Epidermal melanocyte (primary cell): ENCODE results near the gene CHEK2.
"Not testable (repeated sequence)": the region's sequence is repeated elsewhere in the genome, so short reads cannot be mapped to it uniquely, and the experiment has no call there.

Experiments
- DNase-seq: peaks from one replicate; pipeline ENCODE4 v3.0.0; 2011; ENCODE audit warnings: low spot score; ENCODE audit not compliant: insufficient read length

The CHEK2 gene

DNA sequence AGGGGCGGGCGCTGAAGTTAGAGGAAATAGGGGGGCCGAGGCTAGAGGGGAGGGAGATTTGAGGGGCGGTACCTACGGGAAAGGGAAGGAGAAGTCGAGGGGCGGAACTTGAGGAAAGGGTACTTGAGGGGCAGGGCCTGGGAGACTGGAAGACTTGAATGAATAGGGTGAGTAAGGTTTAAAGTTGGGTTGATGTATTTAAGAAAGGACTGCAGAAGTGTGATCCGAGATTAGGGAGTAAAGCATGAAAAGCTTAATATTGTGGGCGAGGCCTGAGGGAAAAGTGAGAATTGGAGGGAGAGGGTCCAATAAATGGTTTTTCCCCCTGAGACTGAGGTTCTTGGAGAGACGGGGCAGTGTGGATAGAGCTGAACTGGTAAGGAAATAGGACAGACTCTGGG is 942 bp upstream of the CHEK2 start:
- no peak for DNase-seq

DNA sequence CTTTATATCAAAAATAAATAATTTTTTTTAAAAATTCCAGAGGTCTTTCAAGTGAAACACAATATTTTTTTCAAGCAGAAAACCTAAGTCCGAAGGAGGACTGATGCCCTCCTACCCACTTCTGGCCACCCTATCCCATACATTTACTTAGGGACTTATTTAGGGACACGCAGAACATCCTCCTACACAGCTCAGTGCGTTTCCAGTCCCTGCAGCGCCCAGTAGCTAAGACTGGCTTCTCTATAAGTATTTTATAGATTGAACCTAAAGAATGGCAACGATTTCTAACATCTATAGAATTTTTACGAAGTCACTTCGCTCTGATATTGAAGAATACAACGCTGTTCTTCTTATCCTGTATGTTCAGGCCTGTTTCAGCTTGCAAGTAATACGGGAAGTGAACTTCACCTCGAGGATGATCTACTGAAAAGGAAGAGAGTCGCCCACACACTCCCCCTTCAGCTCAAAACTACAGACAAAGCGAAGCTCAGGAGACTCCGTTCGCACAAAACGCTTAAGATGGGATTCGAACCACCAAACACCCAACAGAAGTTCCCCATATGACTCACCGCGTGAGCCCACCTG is 328 bp downstream of the CHEK2 start:
- DNase-seq, result no peak

DNA sequence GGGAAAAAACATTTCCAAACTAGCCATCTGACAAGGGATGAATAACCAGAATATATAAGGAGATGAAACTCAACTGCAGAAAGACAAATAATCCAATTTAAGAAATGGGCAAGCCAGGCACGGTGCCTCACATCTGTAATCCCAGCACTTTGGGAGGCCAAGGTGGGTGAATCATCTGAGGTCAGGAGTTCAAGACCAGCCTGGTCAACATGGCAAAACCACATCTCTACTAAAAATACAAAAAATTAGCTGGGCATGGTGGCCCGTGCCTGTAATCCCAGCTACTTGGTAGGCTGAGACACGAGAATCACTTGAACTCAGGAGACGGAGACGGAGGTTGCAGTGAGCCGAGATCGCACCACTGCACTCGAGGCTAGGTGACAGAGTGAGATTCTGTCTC is 2.7 kb downstream of the CHEK2 start:
- not testable (repeated sequence) for DNase-seq

DNA sequence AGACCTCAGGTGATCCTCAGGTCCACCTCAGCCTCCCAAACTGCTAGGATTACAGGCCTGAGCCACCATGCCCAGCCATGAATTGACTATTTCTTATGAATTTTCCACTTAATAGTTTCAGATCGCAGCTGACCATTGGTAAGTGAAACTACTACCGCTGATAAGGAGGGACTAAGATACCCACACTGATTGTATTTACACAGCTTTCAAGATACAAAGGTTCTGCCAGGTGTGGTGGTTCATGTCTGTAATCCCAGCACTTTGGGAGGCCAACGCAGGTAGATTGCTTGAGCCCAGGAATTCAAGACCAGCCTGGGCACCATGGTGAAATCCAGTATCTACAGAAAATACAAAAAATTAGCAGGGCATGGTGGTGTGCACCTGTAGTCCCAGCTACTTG is 3.9 kb downstream of the CHEK2 start:
- no peak for DNase-seq

DNA sequence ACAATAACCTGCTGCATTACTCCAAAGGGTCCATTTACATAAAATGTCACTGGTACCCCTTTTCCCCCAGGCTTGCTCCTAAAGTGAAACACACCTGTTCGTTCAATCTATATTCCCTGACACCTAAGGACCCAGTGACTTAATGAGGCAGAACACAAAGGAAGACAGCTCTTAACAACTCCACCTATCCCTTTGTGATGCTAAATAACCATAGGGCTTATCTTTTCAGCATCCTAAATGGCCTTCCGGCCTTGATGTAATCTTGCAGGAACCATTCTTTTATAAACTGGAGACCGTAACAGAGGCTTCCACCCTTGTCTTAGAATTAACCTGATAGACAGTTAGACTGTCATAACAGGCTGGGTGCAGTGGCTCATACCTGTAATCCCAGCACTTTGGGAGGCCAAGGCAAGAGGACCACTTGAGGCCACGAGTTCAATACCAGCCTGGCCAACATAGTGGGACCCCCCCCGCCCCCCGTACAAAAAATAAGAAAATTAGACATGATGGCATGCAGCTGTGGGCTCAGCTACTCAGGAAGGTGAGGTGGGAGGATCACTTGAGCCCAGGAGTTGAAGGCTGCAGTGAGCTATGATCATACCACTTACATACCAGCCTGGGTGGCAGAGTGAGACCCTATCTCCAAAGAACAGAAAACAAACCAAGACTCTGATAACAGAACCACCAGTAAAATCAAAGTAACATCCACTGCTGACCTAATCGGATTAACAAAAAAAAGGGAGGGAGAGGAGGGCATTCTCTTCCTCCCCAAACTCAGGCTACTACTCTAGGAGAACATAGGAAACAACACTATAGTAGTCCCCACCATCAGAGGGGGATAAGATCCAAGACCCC is 5.1 kb downstream of the CHEK2 start:
- DNase-seq, result no peak

DNA sequence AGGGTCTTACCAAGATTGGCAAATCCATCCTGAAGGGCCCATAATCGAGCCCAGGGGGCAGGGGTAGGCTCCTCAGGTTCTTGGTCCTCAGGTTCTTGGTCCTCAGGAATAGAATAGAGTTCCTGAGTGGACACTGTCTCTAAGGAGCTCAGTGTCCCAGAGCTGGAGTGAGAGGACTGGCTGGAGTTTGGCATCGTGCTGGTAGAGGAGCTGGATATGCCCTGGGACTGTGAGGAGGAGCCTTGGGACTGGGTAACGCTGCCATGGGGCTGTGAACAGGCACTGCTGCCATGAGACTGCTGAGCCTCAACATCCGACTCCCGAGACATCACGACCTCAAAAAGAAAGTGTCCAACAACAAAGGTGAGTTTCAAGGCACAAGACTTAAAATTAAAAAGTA is 7.2 kb downstream of the CHEK2 start:
- no peak for DNase-seq

DNA sequence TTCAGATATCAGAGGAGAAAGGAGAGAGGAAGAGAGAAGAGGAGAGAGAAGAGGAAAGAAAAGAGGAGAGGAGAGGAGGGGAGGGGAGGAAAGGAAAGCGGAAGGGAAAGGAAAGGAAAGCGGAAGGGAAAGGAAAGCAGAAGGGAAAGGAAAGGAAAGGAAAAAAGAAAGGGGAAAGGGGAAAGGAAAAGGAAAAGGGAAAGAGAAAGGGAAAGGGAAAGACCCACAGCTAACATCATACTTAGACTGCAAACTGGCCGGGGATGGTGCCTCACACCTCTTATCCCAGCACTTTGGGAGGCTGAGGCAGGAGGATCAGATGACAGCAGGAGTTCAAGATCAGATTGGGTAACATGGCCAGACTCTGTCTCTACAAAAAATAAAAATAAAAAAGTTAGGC is 11.4 kb downstream of the CHEK2 start:
- DNase-seq, result no peak

DNA sequence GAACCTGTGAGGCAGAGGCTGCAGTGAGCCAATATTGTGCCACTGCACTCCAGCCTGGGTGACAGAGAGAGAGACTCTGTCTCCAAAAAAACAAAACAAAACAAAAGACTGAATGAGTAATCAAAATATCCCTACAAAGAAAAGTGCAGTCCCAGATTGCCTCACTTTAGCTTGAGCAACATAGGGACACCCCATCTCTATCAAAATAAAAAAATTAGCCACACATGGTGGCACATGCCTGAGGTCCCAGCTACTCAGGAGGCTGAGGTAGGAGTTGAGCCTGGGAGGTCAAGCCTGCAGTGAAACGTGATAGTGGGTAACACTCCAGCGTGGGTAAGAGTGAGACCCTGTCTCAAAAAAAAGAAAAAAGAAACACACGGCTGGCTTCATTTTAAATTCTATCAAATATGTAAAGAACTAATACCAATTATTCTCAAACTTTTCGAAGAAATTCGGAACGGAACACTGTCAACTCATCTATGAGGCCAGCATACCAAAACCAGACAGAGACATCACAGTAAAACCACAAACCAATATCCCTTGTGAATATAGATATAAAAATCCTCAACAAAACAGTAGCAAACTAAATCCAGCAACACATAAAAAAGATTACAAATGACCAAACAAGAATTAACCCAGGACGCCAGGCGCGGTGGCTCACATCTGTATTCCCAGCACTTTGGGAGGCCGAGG is 12.9 kb downstream of the CHEK2 start:
- no peak for DNase-seq

DNA sequence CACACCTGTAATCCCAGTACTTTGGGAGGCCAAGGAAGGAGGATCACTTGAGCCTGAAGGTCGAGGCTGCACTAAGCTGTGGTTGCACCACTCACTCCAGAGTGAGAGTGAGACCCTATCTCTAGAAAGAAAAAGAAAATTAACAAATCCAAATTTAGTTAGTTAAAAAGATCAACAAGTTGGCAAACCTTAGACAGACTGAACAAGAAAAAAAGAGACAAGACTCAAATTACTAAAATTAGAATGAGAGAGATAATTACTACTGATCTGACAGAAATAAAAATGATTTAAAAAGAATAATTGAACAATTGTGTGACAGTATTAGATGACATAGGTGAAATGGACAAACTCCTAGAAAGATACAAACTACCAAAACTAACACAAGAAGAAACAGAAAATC is 13.6 kb downstream of the CHEK2 start:
- DNase-seq, result no peak

DNA sequence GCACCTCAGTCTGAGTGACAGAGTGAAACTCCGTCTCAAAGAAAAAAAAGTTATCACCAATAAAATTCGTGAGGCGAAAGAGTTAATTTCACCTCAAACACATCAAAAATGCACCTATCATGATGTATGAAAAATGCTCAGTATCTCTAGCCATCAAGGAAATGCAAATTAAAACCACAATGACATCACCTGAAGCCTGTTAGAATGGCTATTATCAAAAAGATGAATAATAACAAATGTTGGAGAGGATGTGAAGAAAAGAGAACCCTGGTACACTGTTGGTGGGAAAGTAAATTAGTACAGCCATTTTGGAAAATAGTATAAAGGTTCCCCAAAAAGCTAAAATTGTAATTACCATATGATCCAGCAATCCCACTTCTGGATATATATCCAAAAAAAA is 23.6 kb downstream of the CHEK2 start:
- DNase-seq, result no peak

DNA sequence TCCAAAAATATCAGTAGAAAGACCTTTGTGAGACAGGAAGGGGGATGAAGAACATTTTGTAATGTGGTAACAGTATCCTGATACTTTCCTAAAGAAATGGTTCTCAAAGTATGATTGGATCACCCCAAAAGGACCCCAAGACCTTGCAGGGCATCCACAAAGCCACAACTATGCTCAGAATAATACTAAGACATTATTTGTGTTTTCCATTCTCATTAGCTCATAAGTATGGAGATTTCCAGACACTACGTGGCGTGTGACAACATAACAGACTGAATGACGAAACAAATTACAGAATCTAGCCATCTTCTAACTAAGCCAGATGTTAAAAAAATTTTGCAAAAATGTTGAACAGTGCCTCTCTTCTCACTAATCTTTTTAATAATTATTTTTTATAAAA is 24.9 kb downstream of the CHEK2 start:
- DNase-seq, result no peak

DNA sequence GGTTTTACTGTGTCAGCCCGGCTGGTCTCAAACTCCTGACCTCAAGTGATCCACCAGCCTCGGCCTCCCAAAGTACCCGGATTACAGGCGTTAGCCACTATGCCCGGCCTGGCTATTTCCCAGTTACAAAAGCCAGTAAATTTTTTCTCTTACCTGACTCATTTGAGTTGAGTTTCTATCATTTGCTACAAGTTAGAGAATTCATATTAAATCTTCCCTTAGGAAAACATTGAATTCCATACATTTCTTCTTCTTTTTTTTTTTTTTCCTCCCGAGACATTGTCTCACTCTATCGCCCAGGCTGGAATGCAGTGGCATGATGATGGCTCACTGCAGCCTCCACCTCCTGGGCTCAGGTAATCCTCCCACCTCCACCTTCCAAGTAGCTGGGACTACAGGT is 26.0 kb downstream of the CHEK2 start:
- no peak for DNase-seq

DNA sequence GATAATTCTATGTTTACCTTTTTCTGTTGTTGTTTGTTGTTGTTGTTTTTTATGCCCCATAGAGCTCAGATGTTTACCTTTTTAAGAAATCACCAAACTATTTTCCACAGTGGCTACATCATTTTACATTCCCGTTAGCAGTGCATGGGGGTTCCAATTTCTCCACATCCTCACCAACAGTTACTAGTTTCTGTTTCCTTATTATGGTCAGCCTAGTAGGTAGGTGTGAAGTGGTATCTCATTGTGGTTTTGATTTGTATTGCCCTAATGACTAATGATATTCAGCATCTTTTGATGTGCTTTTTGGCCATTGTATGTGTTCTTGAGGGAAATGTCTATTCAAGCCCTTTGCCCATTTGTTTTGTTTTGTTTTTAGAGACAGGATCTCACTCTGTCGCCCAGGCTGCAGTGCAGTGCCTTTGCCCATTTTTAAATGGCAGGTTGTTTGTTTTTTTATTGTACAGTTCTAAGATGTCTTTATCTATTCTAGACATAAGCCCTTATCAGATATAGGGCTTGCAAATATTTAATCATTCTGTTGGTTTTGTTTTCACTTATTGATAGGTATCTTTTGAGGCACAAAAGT is 27.5 kb downstream of the CHEK2 start:
- DNase-seq, result no peak

DNA sequence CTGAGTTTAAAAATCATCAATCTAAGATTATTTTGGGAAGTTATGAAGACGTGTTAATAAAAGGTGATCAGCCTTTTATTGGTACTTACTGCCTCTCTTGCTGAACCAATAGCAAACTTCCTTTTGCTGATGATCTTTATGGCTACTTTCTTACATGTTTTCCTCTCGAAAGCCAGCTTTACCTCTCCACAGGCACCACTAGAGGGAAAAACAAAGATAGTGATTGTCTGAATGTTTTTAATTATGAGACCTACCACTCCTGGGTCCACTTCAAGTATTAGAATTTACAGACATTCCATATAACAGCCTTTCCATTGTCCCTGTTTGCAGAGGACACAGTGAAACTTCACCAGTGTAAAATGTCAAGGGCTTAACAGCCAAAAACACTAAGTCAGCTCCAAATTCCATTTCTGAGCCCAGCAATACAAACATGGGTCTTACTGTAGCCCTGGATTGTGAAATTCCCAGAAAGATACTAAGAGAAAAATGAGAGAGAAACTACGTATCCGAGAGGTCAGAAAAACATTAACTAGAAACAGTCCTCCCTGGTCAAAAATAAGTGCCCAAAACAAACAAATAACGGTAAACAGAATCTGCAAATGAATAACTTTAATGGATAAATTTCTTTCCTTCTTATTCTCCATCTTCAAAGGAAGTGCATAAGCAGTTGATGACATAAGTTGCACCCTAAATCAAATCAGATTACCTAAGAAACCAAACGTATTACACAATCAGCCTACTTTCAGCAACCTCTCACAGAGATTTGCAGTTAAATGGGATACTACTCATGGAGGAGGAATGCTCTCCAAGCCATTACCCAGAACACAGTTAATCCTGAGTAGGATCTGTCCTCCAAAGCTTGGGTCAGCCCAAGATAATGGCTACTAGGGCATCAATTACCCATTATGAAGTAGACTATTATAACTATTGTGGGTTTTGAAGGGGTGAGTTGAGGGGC is 29.5 kb downstream of the CHEK2 start:
- peak; percentile 24 for DNase-seq

DNA sequence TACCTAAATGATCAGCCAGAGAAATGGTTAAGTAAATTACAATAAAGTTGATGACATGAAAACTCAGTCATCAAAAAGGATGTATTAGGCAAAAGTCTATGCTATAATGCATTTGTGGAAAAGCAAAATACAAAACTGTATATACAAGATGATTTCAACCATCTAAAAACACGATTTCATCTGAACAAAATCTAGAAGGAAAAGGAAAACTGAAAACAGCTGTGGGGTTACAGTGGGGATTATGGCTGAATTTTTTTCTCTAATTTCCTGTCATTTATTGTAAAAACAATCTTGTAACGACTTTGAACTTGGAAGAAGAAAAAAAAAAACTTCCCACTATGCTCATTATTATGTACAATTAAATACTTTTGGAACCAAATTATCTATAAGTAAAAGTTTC is 30.3 kb downstream of the CHEK2 start:
- no peak for DNase-seq

DNA sequence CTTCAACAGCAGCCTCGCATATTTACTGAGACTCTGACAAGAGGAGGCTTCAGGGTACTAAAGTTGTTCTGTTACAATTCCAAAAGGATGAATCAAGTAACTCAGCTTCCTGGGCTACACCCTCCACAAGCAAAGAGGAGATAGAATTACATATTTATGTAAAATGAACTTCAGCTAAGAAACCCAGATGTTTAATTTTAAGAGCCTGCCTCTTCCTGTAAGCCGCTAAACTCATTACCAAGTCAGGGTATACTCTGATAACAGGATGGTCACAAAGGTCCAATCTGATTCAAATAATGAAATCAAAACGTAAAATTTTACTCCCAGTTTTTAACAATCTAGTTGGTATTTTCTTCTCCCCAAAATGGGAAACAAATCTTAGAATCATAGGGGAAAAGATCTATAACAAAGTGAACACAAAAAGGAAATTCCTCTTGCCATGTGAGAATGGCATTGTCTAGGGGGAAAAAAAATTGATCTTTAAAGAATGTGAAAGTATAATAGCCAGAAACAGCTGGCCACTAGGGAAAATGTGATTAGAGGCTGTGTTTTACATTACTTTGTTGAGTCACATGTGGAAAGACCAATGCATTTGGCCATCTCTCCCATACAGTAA is 30.9 kb downstream of the CHEK2 start:
- no peak for DNase-seq

DNA sequence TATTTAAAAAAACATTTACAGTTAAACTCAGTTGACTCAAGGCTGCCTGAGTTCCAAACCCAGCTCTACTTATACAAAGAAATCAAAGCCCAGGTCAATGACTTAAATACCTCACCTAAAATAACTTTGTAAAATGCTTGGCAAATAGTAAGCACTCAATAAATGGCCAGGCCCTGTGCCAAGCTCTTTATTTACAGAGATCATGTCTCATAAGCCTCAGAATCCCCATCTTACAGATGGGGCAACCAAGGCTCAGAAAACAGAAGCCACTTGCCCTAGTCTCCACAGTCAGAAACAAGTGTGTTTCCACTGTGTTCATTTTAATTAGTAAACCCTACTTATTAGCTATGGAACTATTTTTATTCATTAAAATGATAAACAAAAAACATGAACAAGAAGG is 31.5 kb downstream of the CHEK2 start:
- no peak for DNase-seq

DNA sequence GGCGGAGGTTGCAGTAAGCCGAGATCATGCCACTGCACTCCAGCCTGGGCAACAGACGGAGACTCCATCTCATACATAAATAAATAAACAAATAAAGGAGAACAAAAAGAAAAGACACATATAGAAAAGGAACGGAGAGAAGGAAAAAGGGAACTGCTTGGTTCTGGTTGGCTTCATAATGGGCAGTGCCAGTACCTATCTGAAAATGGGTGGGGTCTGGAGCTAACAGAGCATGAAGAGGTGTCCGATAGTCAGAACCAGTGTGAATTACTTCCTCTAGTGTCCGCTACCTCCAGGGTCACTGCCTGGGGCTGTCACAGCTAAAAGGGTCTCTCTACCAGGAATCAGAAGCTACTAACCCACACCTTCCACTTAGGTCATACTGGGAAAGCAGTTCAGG is 34.8 kb downstream of the CHEK2 start:
- no peak for DNase-seq

DNA sequence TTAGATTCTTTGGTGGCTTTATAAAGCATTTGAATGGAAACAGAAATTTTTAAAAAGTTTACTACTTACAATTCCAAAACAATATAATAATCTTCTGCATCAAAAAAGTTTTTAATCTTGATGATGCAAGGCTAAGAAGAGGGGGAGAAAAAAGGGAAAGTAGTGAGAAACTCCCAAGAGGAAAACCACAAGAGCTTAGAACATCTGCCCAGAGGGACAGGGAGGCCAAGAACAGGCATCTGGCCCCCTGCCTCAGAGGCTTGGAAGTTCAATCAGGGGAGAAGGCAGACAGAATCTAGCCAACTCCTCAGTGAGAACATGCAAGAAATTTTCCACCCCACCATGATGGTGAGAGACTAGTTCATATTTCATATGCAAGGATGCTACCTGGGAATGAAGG is 38.2 kb downstream of the CHEK2 start:
- DNase-seq, result no peak

DNA sequence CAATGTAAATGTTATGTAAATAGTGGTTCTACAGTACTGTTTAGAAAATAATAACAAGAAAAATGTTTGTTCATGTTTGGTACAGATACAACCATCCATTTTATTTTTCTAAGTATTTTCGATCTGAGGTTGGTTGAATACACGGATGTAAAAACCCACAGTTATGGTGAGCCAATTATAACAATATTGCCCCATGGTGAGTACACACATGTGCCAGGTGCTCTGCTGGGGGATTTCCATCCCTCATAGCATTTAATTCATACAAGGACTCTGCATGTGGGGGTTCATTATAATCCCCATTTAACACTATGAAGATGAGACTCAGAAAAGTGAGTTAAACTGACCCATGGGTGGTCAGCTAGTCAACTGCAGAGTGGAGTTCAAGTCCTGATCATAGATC is 38.7 kb downstream of the CHEK2 start:
- DNase-seq, result no peak
